Measurements from ENCODE around the gene LTA.

The LTA gene

GRCh38 chr6:31567531-31568370, 4.3 kb upstream of the LTA start:
- no peaks in the 10 kb centered on the region for H3K27me3 ChIP-seq (ENCODE audit: control insufficient read depth, insufficient read depth, low read length)
- no peak overlapping the region for H3K4me3 ChIP-seq (ENCODE audit: low read length)
- no peaks in the 10 kb centered on the region for H3K36me3 ChIP-seq (ENCODE audit: control insufficient read depth, insufficient read depth, low read length)
- no peak overlapping the region for H3K27ac ChIP-seq (ENCODE audit: low read depth, low read length)
- no peaks in the 10 kb centered on the region for H3K4me1 ChIP-seq (ENCODE audit: control insufficient read depth, insufficient read depth, low read length)
- no peak overlapping the region for H3K9ac ChIP-seq (ENCODE audit: low read length)

DNA sequence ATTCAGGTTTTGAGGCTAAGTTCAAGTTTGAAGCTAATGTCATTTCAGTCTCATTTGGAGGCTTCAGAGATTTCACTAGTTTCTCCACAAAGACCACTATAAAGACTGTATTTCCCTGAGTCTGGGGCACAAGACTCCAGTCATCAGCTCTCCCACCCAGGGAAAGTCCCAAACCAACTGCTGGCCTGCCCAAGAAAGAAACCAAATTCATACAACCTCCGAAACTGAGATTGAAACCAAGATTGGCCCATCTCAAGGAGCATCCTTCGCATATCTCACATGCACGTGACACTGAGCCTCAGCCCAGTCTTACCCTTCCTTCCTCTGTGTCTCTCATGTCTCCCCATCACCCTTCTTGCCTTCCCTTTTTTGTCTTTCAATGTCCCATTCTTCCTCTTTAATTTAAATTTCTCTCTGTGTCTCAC, 3.5 kb upstream of the LTA start:
- Histone ChIP-seq H3K36me3 (ENCODE audit: control insufficient read depth, insufficient read depth, low read length) (no peaks in the 10 kb centered on the region), H3K9ac (ENCODE audit: low read length) (no peak overlapping the region), H3K4me1 (ENCODE audit: control insufficient read depth, insufficient read depth, low read length) (no peaks in the 10 kb centered on the region), H3K27ac (ENCODE audit: low read depth, low read length) (no peak overlapping the region), H3K27me3 (ENCODE audit: control insufficient read depth, insufficient read depth, low read length) (no peaks in the 10 kb centered on the region), H3K4me3 (ENCODE audit: low read length) (no peak overlapping the region)

- Histone ChIP-seq H3K27me3 (ENCODE audit: control insufficient read depth, insufficient read depth, low read length) (no peaks in the 10 kb centered on the region), H3K27ac (ENCODE audit: low read depth, low read length) (no peak overlapping the region), H3K4me3 (ENCODE audit: low read length) (no peak overlapping the region), H3K36me3 (ENCODE audit: control insufficient read depth, insufficient read depth, low read length) (no peaks in the 10 kb centered on the region), H3K9ac (ENCODE audit: low read length) (no peak overlapping the region), H3K4me1 (ENCODE audit: control insufficient read depth, insufficient read depth, low read length) (peaks cover under 1% of the 10 kb centered on the region)
Observed at GRCh38 chr6:31569861-31570536, 2.1 kb upstream of the LTA start.

DNA sequence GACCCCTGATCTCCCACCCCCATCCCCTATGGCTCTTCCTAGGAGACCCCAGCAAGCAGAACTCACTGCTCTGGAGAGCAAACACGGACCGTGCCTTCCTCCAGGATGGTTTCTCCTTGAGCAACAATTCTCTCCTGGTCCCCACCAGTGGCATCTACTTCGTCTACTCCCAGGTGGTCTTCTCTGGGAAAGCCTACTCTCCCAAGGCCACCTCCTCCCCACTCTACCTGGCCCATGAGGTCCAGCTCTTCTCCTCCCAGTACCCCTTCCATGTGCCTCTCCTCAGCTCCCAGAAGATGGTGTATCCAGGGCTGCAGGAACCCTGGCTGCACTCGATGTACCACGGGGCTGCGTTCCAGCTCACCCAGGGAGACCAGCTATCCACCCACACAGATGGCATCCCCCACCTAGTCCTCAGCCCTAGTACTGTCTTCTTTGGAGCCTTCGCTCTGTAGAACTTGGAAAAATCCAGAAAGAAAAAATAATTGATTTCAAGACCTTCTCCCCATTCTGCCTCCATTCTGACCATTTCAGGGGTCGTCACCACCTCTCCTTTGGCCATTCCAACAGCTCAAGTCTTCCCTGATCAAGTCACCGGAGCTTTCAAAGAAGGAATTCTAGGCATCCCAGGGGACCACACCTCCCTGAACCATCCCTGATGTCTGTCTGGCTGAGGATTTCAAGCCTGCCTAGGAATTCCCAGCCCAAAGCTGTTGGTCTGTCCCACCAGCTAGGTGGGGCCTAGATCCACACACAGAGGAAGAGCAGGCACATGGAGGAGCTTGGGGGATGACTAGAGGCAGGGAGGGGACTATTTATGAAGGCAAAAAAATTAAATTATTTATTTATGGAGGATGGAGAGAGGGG, 1.4 kb downstream of the LTA start:
- peaks cover 3% of the 10 kb centered on the region for H3K4me1 ChIP-seq (ENCODE audit: control insufficient read depth, insufficient read depth, low read length)
- no peak overlapping the region for H3K27ac ChIP-seq (ENCODE audit: low read depth, low read length)
- H3K36me3 ChIP-seq (ENCODE audit: control insufficient read depth, insufficient read depth, low read length) = no peaks in the 10 kb centered on the region
- H3K27me3 ChIP-seq (ENCODE audit: control insufficient read depth, insufficient read depth, low read length) = no peaks in the 10 kb centered on the region
- H3K9ac ChIP-seq (ENCODE audit: low read length) = no peak overlapping the region
- H3K4me3 ChIP-seq (ENCODE audit: low read length) = no peak overlapping the region

GRCh38 chr6:31574106-31575061, 2.3 kb downstream of the LTA start:
- Histone ChIP-seq H3K9ac (ENCODE audit: low read length) (no peak overlapping the region), H3K27ac (ENCODE audit: low read depth, low read length) (peak overlapping the region; percentile 70), H3K4me3 (ENCODE audit: low read length) (no peak overlapping the region), H3K4me1 (ENCODE audit: control insufficient read depth, insufficient read depth, low read length) (peaks cover 3% of the 10 kb centered on the region), H3K27me3 (ENCODE audit: control insufficient read depth, insufficient read depth, low read length) (no peaks in the 10 kb centered on the region), H3K36me3 (ENCODE audit: control insufficient read depth, insufficient read depth, low read length) (no peaks in the 10 kb centered on the region)

DNA sequence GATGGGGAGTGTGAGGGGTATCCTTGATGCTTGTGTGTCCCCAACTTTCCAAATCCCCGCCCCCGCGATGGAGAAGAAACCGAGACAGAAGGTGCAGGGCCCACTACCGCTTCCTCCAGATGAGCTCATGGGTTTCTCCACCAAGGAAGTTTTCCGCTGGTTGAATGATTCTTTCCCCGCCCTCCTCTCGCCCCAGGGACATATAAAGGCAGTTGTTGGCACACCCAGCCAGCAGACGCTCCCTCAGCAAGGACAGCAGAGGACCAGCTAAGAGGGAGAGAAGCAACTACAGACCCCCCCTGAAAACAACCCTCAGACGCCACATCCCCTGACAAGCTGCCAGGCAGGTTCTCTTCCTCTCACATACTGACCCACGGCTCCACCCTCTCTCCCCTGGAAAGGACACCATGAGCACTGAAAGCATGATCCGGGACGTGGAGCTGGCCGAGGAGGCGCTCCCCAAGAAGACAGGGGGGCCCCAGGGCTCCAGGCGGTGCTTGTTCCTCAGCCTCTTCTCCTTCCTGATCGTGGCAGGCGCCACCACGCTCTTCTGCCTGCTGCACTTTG, 3.3 kb downstream of the LTA start, which contains the start of gene TNF:
Gene TNF, plus strand, starts transcription at position 231 of the 567 bp plus-strand sequence. Its CDS starts 177 bp downstream, at position 408.
- Histone ChIP-seq H3K4me3 (ENCODE audit: low read length) (peak within 1 kb of the TSS; percentile 65), H3K36me3 (ENCODE audit: control insufficient read depth, insufficient read depth, low read length) (no peaks in the 10 kb centered on the region), H3K27ac (ENCODE audit: low read depth, low read length) (peak within 1 kb of the TSS; percentile 70), H3K4me1 (ENCODE audit: control insufficient read depth, insufficient read depth, low read length) (peaks cover 3% of the 10 kb centered on the region), H3K27me3 (ENCODE audit: control insufficient read depth, insufficient read depth, low read length) (no peaks in the 10 kb centered on the region), H3K9ac (ENCODE audit: low read length) (peak within 1 kb of the TSS; percentile 45)

GRCh38 chr6:31575952-31576685, 4.0 kb downstream of the LTA start:
- Histone ChIP-seq H3K9ac (ENCODE audit: low read length) (peak overlapping the region; percentile 45), H3K4me1 (ENCODE audit: control insufficient read depth, insufficient read depth, low read length) (peaks cover 3% of the 10 kb centered on the region), H3K36me3 (ENCODE audit: control insufficient read depth, insufficient read depth, low read length) (no peaks in the 10 kb centered on the region), H3K27ac (ENCODE audit: low read depth, low read length) (peak overlapping the region; percentile 70), H3K4me3 (ENCODE audit: low read length) (peak overlapping the region; percentile 65), H3K27me3 (ENCODE audit: control insufficient read depth, insufficient read depth, low read length) (no peaks in the 10 kb centered on the region)

- no peaks in the 10 kb centered on the region for H3K27me3 ChIP-seq (ENCODE audit: control insufficient read depth, insufficient read depth, low read length)
- no peak overlapping the region for H3K9ac ChIP-seq (ENCODE audit: low read length)
- H3K36me3 ChIP-seq (ENCODE audit: control insufficient read depth, insufficient read depth, low read length) = no peaks in the 10 kb centered on the region
- H3K4me3 ChIP-seq (ENCODE audit: low read length) = peak overlapping the region; percentile 65
- H3K4me1 ChIP-seq (ENCODE audit: control insufficient read depth, insufficient read depth, low read length) = peaks cover 3% of the 10 kb centered on the region
- no peak overlapping the region for H3K27ac ChIP-seq (ENCODE audit: low read depth, low read length)
Observed at GRCh38 chr6:31576897-31577578, 4.9 kb downstream of the LTA start.

DNA sequence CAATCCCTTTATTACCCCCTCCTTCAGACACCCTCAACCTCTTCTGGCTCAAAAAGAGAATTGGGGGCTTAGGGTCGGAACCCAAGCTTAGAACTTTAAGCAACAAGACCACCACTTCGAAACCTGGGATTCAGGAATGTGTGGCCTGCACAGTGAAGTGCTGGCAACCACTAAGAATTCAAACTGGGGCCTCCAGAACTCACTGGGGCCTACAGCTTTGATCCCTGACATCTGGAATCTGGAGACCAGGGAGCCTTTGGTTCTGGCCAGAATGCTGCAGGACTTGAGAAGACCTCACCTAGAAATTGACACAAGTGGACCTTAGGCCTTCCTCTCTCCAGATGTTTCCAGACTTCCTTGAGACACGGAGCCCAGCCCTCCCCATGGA, 5.5 kb downstream of the LTA start:
- H3K4me1 ChIP-seq (ENCODE audit: control insufficient read depth, insufficient read depth, low read length) = peaks cover 3% of the 10 kb centered on the region
- H3K27me3 ChIP-seq (ENCODE audit: control insufficient read depth, insufficient read depth, low read length) = no peaks in the 10 kb centered on the region
- H3K36me3 ChIP-seq (ENCODE audit: control insufficient read depth, insufficient read depth, low read length) = no peaks in the 10 kb centered on the region
- no peak overlapping the region for H3K4me3 ChIP-seq (ENCODE audit: low read length)
- no peak overlapping the region for H3K9ac ChIP-seq (ENCODE audit: low read length)
- H3K27ac ChIP-seq (ENCODE audit: low read depth, low read length) = no peak overlapping the region

DNA sequence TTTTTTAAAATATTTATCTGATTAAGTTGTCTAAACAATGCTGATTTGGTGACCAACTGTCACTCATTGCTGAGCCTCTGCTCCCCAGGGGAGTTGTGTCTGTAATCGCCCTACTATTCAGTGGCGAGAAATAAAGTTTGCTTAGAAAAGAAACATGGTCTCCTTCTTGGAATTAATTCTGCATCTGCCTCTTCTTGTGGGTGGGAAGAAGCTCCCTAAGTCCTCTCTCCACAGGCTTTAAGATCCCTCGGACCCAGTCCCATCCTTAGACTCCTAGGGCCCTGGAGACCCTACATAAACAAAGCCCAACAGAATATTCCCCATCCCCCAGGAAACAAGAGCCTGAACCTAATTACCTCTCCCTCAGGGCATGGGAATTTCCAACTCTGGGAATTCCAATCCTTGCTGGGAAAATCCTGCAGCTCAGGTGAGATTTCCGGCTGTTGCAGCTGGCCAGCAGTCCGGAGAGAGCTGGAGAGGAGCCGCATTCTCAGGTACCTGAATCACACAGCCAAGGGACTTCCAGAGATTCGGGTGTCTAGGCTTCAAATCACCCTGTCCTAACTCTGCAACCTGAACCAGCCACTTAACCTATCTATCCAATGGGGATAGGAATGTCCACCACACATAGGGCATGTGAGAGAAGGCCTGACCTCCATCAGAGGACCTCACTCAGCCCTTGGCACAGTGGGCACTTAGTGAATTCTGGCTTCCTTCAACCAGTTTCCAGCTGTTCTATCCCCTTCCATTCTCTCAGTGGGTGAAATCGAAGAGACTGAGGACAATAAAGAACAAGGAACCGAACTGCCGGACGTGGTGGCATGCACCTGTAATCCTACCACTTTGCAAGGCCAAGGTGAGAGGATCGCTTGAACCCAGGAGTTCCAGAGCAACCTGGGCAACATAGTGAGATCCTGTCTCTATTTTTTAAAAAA, 6.4 kb downstream of the LTA start:
- no peak overlapping the region for H3K9ac ChIP-seq (ENCODE audit: low read length)
- H3K4me1 ChIP-seq (ENCODE audit: control insufficient read depth, insufficient read depth, low read length) = peaks cover 3% of the 10 kb centered on the region
- H3K36me3 ChIP-seq (ENCODE audit: control insufficient read depth, insufficient read depth, low read length) = no peaks in the 10 kb centered on the region
- H3K27ac ChIP-seq (ENCODE audit: low read depth, low read length) = no peak overlapping the region
- H3K4me3 ChIP-seq (ENCODE audit: low read length) = no peak overlapping the region
- H3K27me3 ChIP-seq (ENCODE audit: control insufficient read depth, insufficient read depth, low read length) = no peaks in the 10 kb centered on the region
